ENCODE data around the gene ZFP36L1. TPM values are rescaled to one million over a fixed set of nuclear protein-coding genes. Genes with fewer than 3 reads are reported as not detected.

Gene ZFP36L1
- polyA plus RNA-seq, 1 donor from 2014 or later: 0.48 TPM

DNA sequence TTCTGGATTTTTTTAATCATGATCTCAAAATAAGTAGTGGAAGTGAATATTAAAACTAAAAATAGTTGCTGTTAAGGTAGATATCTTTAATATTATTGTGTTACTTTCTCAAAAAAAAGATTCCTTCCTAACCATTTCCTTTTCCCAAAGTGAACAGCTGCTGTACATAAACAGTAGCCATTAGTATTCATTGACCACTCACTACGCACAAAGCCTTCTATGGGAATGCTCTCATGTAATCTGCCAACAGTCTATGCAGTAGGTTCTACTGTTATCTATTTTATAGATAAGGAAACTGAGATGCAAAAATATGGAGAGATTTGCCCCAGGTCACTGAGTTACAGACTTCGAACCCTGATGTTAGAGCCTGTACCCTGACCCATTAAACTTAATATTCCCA is 32.1 kb downstream of the ZFP36L1 start:
- Histone ChIP-seq H3K4me3 (ENCODE audit: low read length) (no peak overlapping the region), H3K27me3 (ENCODE audit: insufficient read depth, low read depth, low read length) (no peaks in the 10 kb centered on the region), H3K9ac (ENCODE audit: low read length) (no peak overlapping the region), H3K4me2 (ENCODE audit: low read length) (no peak overlapping the region), H3K9me3 (ENCODE audit: low read length) (no peaks in the 10 kb centered on the region), H3K79me2 (replicated peaks; ENCODE audit: insufficient read depth, low read length) (no peaks in the 10 kb centered on the region), H4K20me1 (ENCODE audit: insufficient read depth) (no peaks in the 10 kb centered on the region), H3K36me3 (ENCODE audit: insufficient read depth, low read length) (no peaks in the 10 kb centered on the region), H2AFZ (ENCODE audit: low read depth, low read length) (no peak overlapping the region), H3K27ac (ENCODE audit: low read length) (no peak overlapping the region), H3K9me2 (ENCODE audit: insufficient read depth, low read length) (no peaks in the 10 kb centered on the region), H3F3A (ENCODE audit: insufficient read depth, low read length, poor library complexity, severe bottlenecking) (no peaks in the 10 kb centered on the region)
- TF ChIP-seq SMC3 (conservative IDR thresholded peaks at IDR 0.05; ENCODE audit: poor library complexity) (no peak), POLR2AphosphoS5 (IDR thresholded peaks at IDR 0.05) (no peak), EZH2 (IDR thresholded peaks at IDR 0.05; ENCODE audit: borderline replicate concordance, insufficient read depth, low read length, poor library complexity, severe bottlenecking) (no peak), RAD21 (conservative IDR thresholded peaks at IDR 0.05) (no peak), MXI1 (conservative IDR thresholded peaks at IDR 0.05; ENCODE audit: poor library complexity, severe bottlenecking) (no peak), EP300 (conservative IDR thresholded peaks at IDR 0.05; ENCODE audit: poor library complexity, severe bottlenecking) (no peak), TAF1 (IDR thresholded peaks at IDR 0.05; ENCODE audit: low read depth) (no peak)
- TF ChIP-seq, protein P1, sequence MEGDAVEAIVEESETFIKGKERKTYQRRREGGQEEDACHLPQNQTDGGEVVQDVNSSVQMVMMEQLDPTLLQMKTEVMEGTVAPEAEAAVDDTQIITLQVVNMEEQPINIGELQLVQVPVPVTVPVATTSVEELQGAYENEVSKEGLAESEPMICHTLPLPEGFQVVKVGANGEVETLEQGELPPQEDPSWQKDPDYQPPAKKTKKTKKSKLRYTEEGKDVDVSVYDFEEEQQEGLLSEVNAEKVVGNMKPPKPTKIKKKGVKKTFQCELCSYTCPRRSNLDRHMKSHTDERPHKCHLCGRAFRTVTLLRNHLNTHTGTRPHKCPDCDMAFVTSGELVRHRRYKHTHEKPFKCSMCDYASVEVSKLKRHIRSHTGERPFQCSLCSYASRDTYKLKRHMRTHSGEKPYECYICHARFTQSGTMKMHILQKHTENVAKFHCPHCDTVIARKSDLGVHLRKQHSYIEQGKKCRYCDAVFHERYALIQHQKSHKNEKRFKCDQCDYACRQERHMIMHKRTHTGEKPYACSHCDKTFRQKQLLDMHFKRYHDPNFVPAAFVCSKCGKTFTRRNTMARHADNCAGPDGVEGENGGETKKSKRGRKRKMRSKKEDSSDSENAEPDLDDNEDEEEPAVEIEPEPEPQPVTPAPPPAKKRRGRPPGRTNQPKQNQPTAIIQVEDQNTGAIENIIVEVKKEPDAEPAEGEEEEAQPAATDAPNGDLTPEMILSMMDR (IDR thresholded peaks at IDR 0.05; ENCODE audit: poor library complexity, severe bottlenecking): no peak
- TF ChIP-seq, protein P2, sequence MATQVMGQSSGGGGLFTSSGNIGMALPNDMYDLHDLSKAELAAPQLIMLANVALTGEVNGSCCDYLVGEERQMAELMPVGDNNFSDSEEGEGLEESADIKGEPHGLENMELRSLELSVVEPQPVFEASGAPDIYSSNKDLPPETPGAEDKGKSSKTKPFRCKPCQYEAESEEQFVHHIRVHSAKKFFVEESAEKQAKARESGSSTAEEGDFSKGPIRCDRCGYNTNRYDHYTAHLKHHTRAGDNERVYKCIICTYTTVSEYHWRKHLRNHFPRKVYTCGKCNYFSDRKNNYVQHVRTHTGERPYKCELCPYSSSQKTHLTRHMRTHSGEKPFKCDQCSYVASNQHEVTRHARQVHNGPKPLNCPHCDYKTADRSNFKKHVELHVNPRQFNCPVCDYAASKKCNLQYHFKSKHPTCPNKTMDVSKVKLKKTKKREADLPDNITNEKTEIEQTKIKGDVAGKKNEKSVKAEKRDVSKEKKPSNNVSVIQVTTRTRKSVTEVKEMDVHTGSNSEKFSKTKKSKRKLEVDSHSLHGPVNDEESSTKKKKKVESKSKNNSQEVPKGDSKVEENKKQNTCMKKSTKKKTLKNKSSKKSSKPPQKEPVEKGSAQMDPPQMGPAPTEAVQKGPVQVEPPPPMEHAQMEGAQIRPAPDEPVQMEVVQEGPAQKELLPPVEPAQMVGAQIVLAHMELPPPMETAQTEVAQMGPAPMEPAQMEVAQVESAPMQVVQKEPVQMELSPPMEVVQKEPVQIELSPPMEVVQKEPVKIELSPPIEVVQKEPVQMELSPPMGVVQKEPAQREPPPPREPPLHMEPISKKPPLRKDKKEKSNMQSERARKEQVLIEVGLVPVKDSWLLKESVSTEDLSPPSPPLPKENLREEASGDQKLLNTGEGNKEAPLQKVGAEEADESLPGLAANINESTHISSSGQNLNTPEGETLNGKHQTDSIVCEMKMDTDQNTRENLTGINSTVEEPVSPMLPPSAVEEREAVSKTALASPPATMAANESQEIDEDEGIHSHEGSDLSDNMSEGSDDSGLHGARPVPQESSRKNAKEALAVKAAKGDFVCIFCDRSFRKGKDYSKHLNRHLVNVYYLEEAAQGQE (IDR thresholded peaks at IDR 0.05; ENCODE audit: borderline replicate concordance): no peak

DNA sequence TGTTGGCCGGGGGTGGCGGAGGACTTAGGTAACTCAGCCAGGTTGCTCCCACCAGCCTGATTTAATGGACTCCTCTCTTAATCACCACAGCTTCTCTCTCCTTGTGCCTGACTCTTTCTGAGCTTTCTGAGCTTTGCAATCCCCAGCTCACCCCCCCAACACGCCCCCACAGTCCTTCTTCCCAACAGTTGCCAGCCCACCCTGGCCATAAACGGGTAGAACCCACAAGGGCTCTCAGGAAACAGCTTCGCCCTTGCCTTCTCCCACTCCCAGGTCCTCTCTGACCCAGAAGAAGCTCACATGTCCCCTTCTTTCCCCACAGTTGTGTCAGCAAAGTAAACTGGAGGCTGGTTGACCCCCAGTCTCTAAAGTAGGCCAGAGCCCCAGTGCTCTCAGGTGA is 32.9 kb downstream of the ZFP36L1 start:
- Histone ChIP-seq H3K79me2 (replicated peaks; ENCODE audit: insufficient read depth, low read length) (no peaks in the 10 kb centered on the region), H2AFZ (ENCODE audit: low read depth, low read length) (no peak overlapping the region), H3K9ac (ENCODE audit: low read length) (no peak overlapping the region), H3K4me2 (ENCODE audit: low read length) (no peak overlapping the region), H3K4me3 (ENCODE audit: low read length) (no peak overlapping the region), H4K20me1 (ENCODE audit: insufficient read depth) (no peaks in the 10 kb centered on the region), H3K9me3 (ENCODE audit: low read length) (no peaks in the 10 kb centered on the region), H3K36me3 (ENCODE audit: insufficient read depth, low read length) (no peaks in the 10 kb centered on the region), H3K27me3 (ENCODE audit: insufficient read depth, low read depth, low read length) (no peaks in the 10 kb centered on the region), H3K9me2 (ENCODE audit: insufficient read depth, low read length) (no peaks in the 10 kb centered on the region), H3K27ac (ENCODE audit: low read length) (no peak overlapping the region), H3F3A (ENCODE audit: insufficient read depth, low read length, poor library complexity, severe bottlenecking) (no peaks in the 10 kb centered on the region)
- TF ChIP-seq SMC3 (conservative IDR thresholded peaks at IDR 0.05; ENCODE audit: poor library complexity) (no peak), TAF1 (IDR thresholded peaks at IDR 0.05; ENCODE audit: low read depth) (no peak), EZH2 (IDR thresholded peaks at IDR 0.05; ENCODE audit: borderline replicate concordance, insufficient read depth, low read length, poor library complexity, severe bottlenecking) (no peak), EP300 (conservative IDR thresholded peaks at IDR 0.05; ENCODE audit: poor library complexity, severe bottlenecking) (no peak), POLR2AphosphoS5 (IDR thresholded peaks at IDR 0.05) (no peak)

All from neural cell (in vitro differentiated cells).